WTC11 (cell line): Measurements from ENCODE around the gene KCNK7. TPM values are rescaled to one million over a fixed set of nuclear protein-coding genes. Genes with fewer than 3 reads are reported as not detected.
A peak's percentile ranks its signal among the peaks of the same experiment; 100 is the strongest.

Source experiments
- ATAC-seq: fragments of 200-7000 bp; cut with Tn5 transposase; 2 replicates; pipeline ENCODE4 v1.10.0; 2021; ENCODE audit warnings: mild to moderate bottlenecking, moderate library complexity
- CTCF ChIA-PET: fragments of 300-600 bp; sonication (Branson Sonifier 250); formaldehyde crosslinking; loops from one replicate; lab custom pipeline; 2021; ENCODE audit warnings: antibody characterized with exemption; lab: Charles Lee
- POLR2A ChIA-PET: fragments of 350-600 bp; sonication (Branson Sonifier 250); formaldehyde crosslinking; loops from one replicate; lab custom pipeline; 2021; ENCODE audit warnings: antibody characterized with exemption; lab: Charles Lee
- DNase-seq: peaks from one replicate; pipeline ENCODE4 v3.0.0; 2021; ENCODE audit warnings: low spot score
- H3K27ac Mint-ChIP-seq: 2 replicates; pipeline ENCODE4 v1.8.0; 2021; ENCODE audit warnings: mixed read lengths
- H3K27me3 Mint-ChIP-seq: 2 replicates; pipeline ENCODE4 v1.8.0; 2021; ENCODE audit warnings: low read depth, mild to moderate bottlenecking, moderate library complexity, mixed read lengths
- H3K36me3 Mint-ChIP-seq: 2 replicates; pipeline ENCODE4 v1.8.0; 2021; ENCODE audit warnings: mixed read lengths
- H3K4me1 Mint-ChIP-seq: 2 replicates; pipeline ENCODE4 v1.8.0; 2022; ENCODE audit warnings: mixed read lengths
- H3K4me3 Mint-ChIP-seq: 2 replicates; pipeline ENCODE4 v1.8.0; 2021; ENCODE audit warnings: mild to moderate bottlenecking, moderate library complexity, mixed read lengths
- H3K9me3 Mint-ChIP-seq: 2 replicates; pipeline ENCODE4 v1.8.0; 2021; ENCODE audit warnings: mixed read lengths
- ATF3 ChIP-seq: sonication (generic); formaldehyde crosslinking; conservative IDR thresholded peaks from 2 replicates; pipeline ENCODE4 v1.8.1; 2022; ENCODE audit warnings: mild to moderate bottlenecking, missing genetic modification reagents
- ATF6 ChIP-seq: sonication (generic); formaldehyde crosslinking; IDR thresholded peaks from 2 replicates; pipeline ENCODE4 v1.8.1; 2023; ENCODE audit warnings: mild to moderate bottlenecking, missing genetic modification reagents
- ERG ChIP-seq: fragments of 250-450 bp; sonication (Bioruptor Pico); IDR thresholded peaks from 2 replicates; pipeline ENCODE4 v1.8.0; 2021; ENCODE audit warnings: mild to moderate bottlenecking
- GRHL2 ChIP-seq: fragments of 250-450 bp; sonication (Bioruptor Pico); IDR thresholded peaks from 2 replicates; pipeline ENCODE4 v1.8.0; 2022; ENCODE audit warnings: mild to moderate bottlenecking, moderate library complexity; ENCODE audit not compliant: insufficient replicate concordance, severe bottlenecking
- IRF1 ChIP-seq: sonication (generic); formaldehyde crosslinking; IDR thresholded peaks from 2 replicates; pipeline ENCODE4 v1.8.0; 2023; ENCODE audit warnings: missing genetic modification reagents
- RORB ChIP-seq: fragments of 250-450 bp; sonication (Bioruptor Pico); IDR thresholded peaks from 2 replicates; pipeline ENCODE4 v1.9.0; 2021; ENCODE audit warnings: mild to moderate bottlenecking
- USF2 ChIP-seq: sonication (generic); formaldehyde crosslinking; IDR thresholded peaks from 2 replicates; pipeline ENCODE4 v1.8.1; 2023; ENCODE audit warnings: mild to moderate bottlenecking, missing genetic modification reagents, moderate library complexity
- ZNF138 ChIP-seq: sonication (generic); formaldehyde crosslinking; conservative IDR thresholded peaks from 2 replicates; pipeline ENCODE4 v1.8.1; 2022; ENCODE audit warnings: mild to moderate bottlenecking, moderate library complexity, missing genetic modification reagents
- total RNA-seq: library from RNA; stranded (reverse); gene quantifications from 3 replicates; pipeline ENCODE4 v1.2.3, GENCODE V29; 2021
- TF ChIP-seq, protein P1 (sequence below): fragments of 200-600 bp; IDR thresholded peaks from 2 replicates; pipeline ENCODE4 v1.8.0; 2022; ENCODE audit warnings: antibody characterized with exemption
- TF ChIP-seq, protein P2 (sequence below): sonication (generic); formaldehyde crosslinking; IDR thresholded peaks from 2 replicates; pipeline ENCODE4 v1.8.1; 2022; ENCODE audit warnings: low read depth, missing genetic modification reagents, borderline replicate concordance

KCNK7 gene
- total RNA-seq, 1 experiment from 2014 or later = 1.4 TPM

DNA sequence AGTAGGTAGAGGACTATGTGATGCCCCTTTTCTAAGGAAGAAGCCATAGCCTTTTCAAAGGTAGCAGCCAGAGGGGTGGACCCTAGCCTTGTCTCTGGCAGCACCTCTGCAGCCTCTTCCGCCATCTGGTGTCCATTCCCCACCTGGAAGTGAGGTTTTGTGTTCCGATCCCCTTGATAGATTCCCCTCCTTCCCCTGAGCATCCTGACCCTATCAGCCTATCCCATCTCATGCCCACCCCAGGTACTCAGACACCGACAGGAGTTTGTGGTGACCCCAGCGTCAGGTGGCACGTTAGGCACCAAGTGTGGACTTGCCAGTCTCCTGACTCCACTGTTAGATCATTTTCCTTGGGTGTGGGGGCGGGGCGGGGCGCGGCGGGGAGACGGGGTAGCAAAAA is 23.7 kb downstream of the KCNK7 start:
- CTCF ChIA-PET = interaction anchor here (0.8 to 6.1 kb wide), 12 partner anchors 11 to 216 kb away, joined by 3 to 270 read pairs (median 6); partner anchors contain the start of genes KCNK7, LTBP3, MALAT1 and MAP3K11
- peaks cover 21% of the 10 kb centered on the region for H3K27me3 Mint-ChIP-seq
- no peaks in the 10 kb centered on the region for H3K9me3 Mint-ChIP-seq
- TF ChIP-seq, protein P1, sequence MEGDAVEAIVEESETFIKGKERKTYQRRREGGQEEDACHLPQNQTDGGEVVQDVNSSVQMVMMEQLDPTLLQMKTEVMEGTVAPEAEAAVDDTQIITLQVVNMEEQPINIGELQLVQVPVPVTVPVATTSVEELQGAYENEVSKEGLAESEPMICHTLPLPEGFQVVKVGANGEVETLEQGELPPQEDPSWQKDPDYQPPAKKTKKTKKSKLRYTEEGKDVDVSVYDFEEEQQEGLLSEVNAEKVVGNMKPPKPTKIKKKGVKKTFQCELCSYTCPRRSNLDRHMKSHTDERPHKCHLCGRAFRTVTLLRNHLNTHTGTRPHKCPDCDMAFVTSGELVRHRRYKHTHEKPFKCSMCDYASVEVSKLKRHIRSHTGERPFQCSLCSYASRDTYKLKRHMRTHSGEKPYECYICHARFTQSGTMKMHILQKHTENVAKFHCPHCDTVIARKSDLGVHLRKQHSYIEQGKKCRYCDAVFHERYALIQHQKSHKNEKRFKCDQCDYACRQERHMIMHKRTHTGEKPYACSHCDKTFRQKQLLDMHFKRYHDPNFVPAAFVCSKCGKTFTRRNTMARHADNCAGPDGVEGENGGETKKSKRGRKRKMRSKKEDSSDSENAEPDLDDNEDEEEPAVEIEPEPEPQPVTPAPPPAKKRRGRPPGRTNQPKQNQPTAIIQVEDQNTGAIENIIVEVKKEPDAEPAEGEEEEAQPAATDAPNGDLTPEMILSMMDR = peak; percentile 27; the same call in 1 of the 2 replicates
- no peak for TF ChIP-seq ATF3 (CRISPR knock-in tag)
- ATAC-seq = peak; percentile 13
- peak overlapping the region; percentile 98 for H3K27ac Mint-ChIP-seq
- POLR2A ChIA-PET = interaction anchor here (1.0 to 2.2 kb wide), 5 partner anchors 12 to 74 kb away, joined by 3 to 9 read pairs (median 5); no protein-coding TSS in a partner anchor
- peak overlapping the region; percentile 99 for H3K4me3 Mint-ChIP-seq
- H3K36me3 Mint-ChIP-seq = 0 out of 2 replicates have a peak, but pooled peaks cover 3% of the 10 kb centered on the region
- DNase-seq = peak; percentile 65
- H3K4me1 Mint-ChIP-seq = peaks cover 49% of the 10 kb centered on the region

GRCh38 chr11:65571420-65571819 is 24.2 kb downstream of the KCNK7 start:
- Mint-ChIP-seq H3K27me3 (peaks cover 16% of the 10 kb centered on the region), H3K4me3 (peak overlapping the region; percentile 99), H3K27ac (peak overlapping the region; percentile 98; the same call in 1 of the 2 replicates), H3K4me1 (peaks cover 46% of the 10 kb centered on the region), H3K36me3 (0 out of 2 replicates have a peak, but pooled peaks cover 3% of the 10 kb centered on the region), H3K9me3 (no peaks in the 10 kb centered on the region)
- DNase-seq (no peak), ATAC-seq (no peak)
- ChIA-PET POLR2A (interaction anchor here (2.2 kb wide), 1 partner anchor 31 kb away, joined by 9 read pairs; no protein-coding TSS in a partner anchor), CTCF (interaction anchor here (0.5 to 6.1 kb wide), 8 partner anchors 11 to 423 kb away, joined by 3 to 270 read pairs (median 30); partner anchors contain the start of genes KCNK7, LTBP3, MAP3K11 and PCNX3)
- TF ChIP-seq IRF1 (CRISPR knock-in tag) (no peak), RORB (CRISPR knock-in tag) (no peak), GRHL2 (CRISPR knock-in tag) (no peak), ERG (CRISPR knock-in tag) (no peak), ATF6 (CRISPR knock-in tag) (no peak), USF2 (CRISPR knock-in tag) (no peak), ZNF138 (CRISPR knock-in tag) (no peak)
- TF ChIP-seq, protein P2, sequence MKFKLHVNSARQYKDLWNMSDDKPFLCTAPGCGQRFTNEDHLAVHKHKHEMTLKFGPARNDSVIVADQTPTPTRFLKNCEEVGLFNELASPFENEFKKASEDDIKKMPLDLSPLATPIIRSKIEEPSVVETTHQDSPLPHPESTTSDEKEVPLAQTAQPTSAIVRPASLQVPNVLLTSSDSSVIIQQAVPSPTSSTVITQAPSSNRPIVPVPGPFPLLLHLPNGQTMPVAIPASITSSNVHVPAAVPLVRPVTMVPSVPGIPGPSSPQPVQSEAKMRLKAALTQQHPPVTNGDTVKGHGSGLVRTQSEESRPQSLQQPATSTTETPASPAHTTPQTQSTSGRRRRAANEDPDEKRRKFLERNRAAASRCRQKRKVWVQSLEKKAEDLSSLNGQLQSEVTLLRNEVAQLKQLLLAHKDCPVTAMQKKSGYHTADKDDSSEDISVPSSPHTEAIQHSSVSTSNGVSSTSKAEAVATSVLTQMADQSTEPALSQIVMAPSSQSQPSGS = no peak
